Endothelial cell of umbilical vein (primary cell): ENCODE results near the gene KRTAP5-1. TPM values are rescaled to one million over a fixed set of nuclear protein-coding genes. Genes with fewer than 3 reads are reported as not detected.

ENCODE experiments used
- BruUV-seq: library from RNA; stranded (reverse); fragments of 400-500 nt; replicated peaks from 2 replicates; lab custom pipeline; 2021; lab: Mats Ljungman, UMichigan
- CTCF ChIA-PET: fragments of 300-600, 350-600 bp; sonication (Branson Sonifier 250); formaldehyde crosslinking; loops from one replicate; lab custom pipeline; 2021; ENCODE audit warnings: antibody characterized with exemption, inconsistent platforms; lab: Charles Lee
- POLR2A ChIA-PET: fragments of 300-600, 350-600 bp; sonication (Branson Sonifier 250); formaldehyde crosslinking; loops from one replicate; lab custom pipeline; 2021; ENCODE audit warnings: antibody characterized with exemption, inconsistent platforms; lab: Charles Lee
- DNase-seq: peaks from one replicate; pipeline ENCODE4 v3.0.0-alpha.2; 2011; ENCODE audit warnings: low read depth, low spot score
- FAIRE-seq: peaks from 2 replicates; lab custom pipeline; 2011; peaks lifted over from hg19 to GRCh38; lab: Jason Lieb, UNC
- H2AFZ ChIP-seq: 2 replicates; pipeline ENCODE4 v1.6.0; 2012; ENCODE audit warnings: low read depth, low read length, control low read depth, inconsistent platforms
- H3K27ac ChIP-seq: 2 replicates; pipeline ENCODE4 v1.5.1; 2011; ENCODE audit warnings: low read depth, mild to moderate bottlenecking, control low read depth, low read length, moderate library complexity; ENCODE audit not compliant: insufficient read depth
- H3K27me3 ChIP-seq, 2 experiments: 2 replicates each; pipeline versions ENCODE4 v1.6.0 to v1.6.1; 2011; ENCODE audit warnings: low read length in 2 of 2, mixed read lengths in 1 of 2; ENCODE audit not compliant: control insufficient read depth in 2 of 2, insufficient read depth in 2 of 2
- H3K36me3 ChIP-seq, 2 experiments: 2 replicates in 1 of 2; 3 replicates in 1 of 2; pipeline ENCODE4 v1.5.1; 2011; ENCODE audit warnings: low read length in 2 of 2, mild to moderate bottlenecking in 1 of 2, moderate library complexity in 1 of 2; ENCODE audit not compliant: control insufficient read depth in 2 of 2, insufficient read depth in 2 of 2; ENCODE audit errors: extremely low read depth in 1 of 2
- H3K4me1 ChIP-seq: 3 replicates; pipeline ENCODE4 v1.5.1; 2011; ENCODE audit warnings: mild to moderate bottlenecking, low read length; ENCODE audit not compliant: control insufficient read depth, insufficient read depth; ENCODE audit errors: extremely low read depth
- H3K4me2 ChIP-seq: 2 replicates; pipeline ENCODE4 v1.6.1; 2011; ENCODE audit warnings: low read length, control low read depth, mixed read lengths; ENCODE audit not compliant: insufficient read depth
- H3K4me3 ChIP-seq, 3 experiments: fragments of 200-600 bp in 1 of 3; sonication (generic), shearing (Covaris generic) in 1 of 3; replicated peaks in 1 of 3; 2 replicates each; pipeline ENCODE4 v1.5.1; 2011 to 2016; ENCODE audit warnings: control low read depth in 3 of 3, low read length in 3 of 3, mild to moderate bottlenecking in 2 of 3, inconsistent platforms in 1 of 3, low read depth in 1 of 3, moderate library complexity in 1 of 3; ENCODE audit not compliant: insufficient read depth in 1 of 3
- H3K79me2 ChIP-seq: 2 replicates; pipeline ENCODE4 v1.6.0; 2012; ENCODE audit warnings: low read length, inconsistent platforms; ENCODE audit not compliant: control insufficient read depth, insufficient read depth
- H3K9ac ChIP-seq: replicated peaks from 2 replicates; pipeline ENCODE3; 2011; ENCODE audit warnings: low read length, control low read depth; ENCODE audit not compliant: insufficient read depth; ENCODE audit errors: extremely low read depth
- H3K9me1 ChIP-seq: replicated peaks from 3 replicates; pipeline ENCODE4 v1.6.0; 2011; ENCODE audit warnings: mild to moderate bottlenecking, low read length; ENCODE audit not compliant: control insufficient read depth, insufficient read depth; ENCODE audit errors: extremely low read depth
- H3K9me3 ChIP-seq: replicated peaks from 2 replicates; pipeline ENCODE4 v1.5.1; 2012; ENCODE audit warnings: low read length, inconsistent platforms; ENCODE audit not compliant: control insufficient read depth, insufficient read depth
- H4K20me1 ChIP-seq: replicated peaks from 2 replicates; pipeline ENCODE3; 2011; ENCODE audit warnings: mild to moderate bottlenecking, low read length; ENCODE audit not compliant: control insufficient read depth, insufficient read depth; ENCODE audit errors: extremely low read depth
- CTCF ChIP-seq, 2 donors: IDR thresholded peaks; 1 replicate in 1 of 2; 2 replicates in 1 of 2; pipeline ENCODE4 v1.5.1; 2011; ENCODE audit warnings: low read length in 2 of 2, mild to moderate bottlenecking in 2 of 2, moderate library complexity in 2 of 2, control low read depth in 1 of 2, inconsistent platforms in 1 of 2, low read depth in 1 of 2; ENCODE audit not compliant: insufficient read depth in 1 of 2; ENCODE audit errors: extremely low read depth in 1 of 2
- EZH2 ChIP-seq: IDR thresholded peaks from 2 replicates; pipeline ENCODE4 v1.6.1; 2012; ENCODE audit warnings: borderline replicate concordance, low read depth, mild to moderate bottlenecking, moderate library complexity, low read length, inconsistent platforms; ENCODE audit not compliant: severe bottlenecking
- FOS ChIP-seq: IDR thresholded peaks from 2 replicates; pipeline ENCODE4 v1.6.1; 2011; ENCODE audit warnings: mild to moderate bottlenecking, low read length, moderate library complexity, borderline replicate concordance; ENCODE audit not compliant: insufficient read depth
- GATA2 ChIP-seq: IDR thresholded peaks from 2 replicates; pipeline ENCODE4 v1.7.0; 2011; ENCODE audit warnings: low read depth, mild to moderate bottlenecking, moderate library complexity, mixed read lengths, low read length; ENCODE audit not compliant: insufficient read length, insufficient read depth
- JUN ChIP-seq: IDR thresholded peaks from 2 replicates; pipeline ENCODE4 v1.6.1; 2011; ENCODE audit warnings: borderline replicate concordance, low read depth; ENCODE audit not compliant: insufficient read length, insufficient read depth
- MAX ChIP-seq: IDR thresholded peaks from 2 replicates; pipeline ENCODE4 v1.6.1; 2011; ENCODE audit not compliant: insufficient read depth, insufficient read length
- MYC ChIP-seq: IDR thresholded peaks from one replicate; pipeline ENCODE4 v1.6.1; 2011; ENCODE audit warnings: mild to moderate bottlenecking, low read depth, low read length
- POLR2A ChIP-seq: IDR thresholded peaks from 2 replicates; pipeline ENCODE4 v1.6.1; 2012; ENCODE audit warnings: low read depth, mild to moderate bottlenecking, control low read depth, low read length
- POLR2AphosphoS5 ChIP-seq: IDR thresholded peaks from 2 replicates; pipeline ENCODE4 v1.6.1; 2012; ENCODE audit warnings: low read depth, mild to moderate bottlenecking, control low read depth, low read length, moderate library complexity; ENCODE audit not compliant: insufficient read depth
- dilution Hi-C: fragments of 300-500 bp; cut with MboI; formaldehyde crosslinking; loops from one replicate; pipeline ENCODE4 v1.15.0; 2019; ENCODE audit warnings: low sequenced_read_pairs; ENCODE audit not compliant: extremely low pct_ligation_motif_present
- intact Hi-C: fragments of 100-400 bp; cut with micrococcal nuclease; formaldehyde crosslinking; loops from one replicate; pipeline ENCODE4 v1.10.0; 2022
- polyA plus RNA-seq, 4 experiments: library from polyadenylated mRNA; depleted of rRNA in 3 of 4; stranded (reverse) in 3 of 4; unstranded in 1 of 4; fragments of >200 nt; gene quantifications; 2 replicates each; pipeline versions ENCODE4 v1.2.1 to v1.2.3, GENCODE V29; 2011 to 2012; ENCODE audit warnings: missing spikeins in 1 of 4
- total RNA-seq: library from RNA; stranded (reverse); gene quantifications from 2 replicates; pipeline ENCODE4 v1.2.3, GENCODE V29; 2021

KRTAP5-1 gene
- total and polyA plus RNA-seq, 2 donors (not counting 3 experiments of a cell fraction or from before 2014, with no cell fraction given), result not detected

- no peak overlapping the region for H3K4me3 ChIP-seq
- H3K9ac ChIP-seq, result no peak overlapping the region
- BruUV-seq, result no TSS peak
- H2AFZ ChIP-seq, result no peak overlapping the region
- TF ChIP-seq MAX (no peak), JUN (no peak), POLR2A (no peak), GATA2 (no peak)
- no peak overlapping the region for H3K27ac ChIP-seq
- H3K4me1 ChIP-seq, result peaks cover 2% of the 10 kb centered on the region
- no peaks in the 10 kb centered on the region for H3K36me3 ChIP-seq
- H3K9me3 ChIP-seq, result no peaks in the 10 kb centered on the region
- no peak for DNase-seq
- no peaks in the 10 kb centered on the region for H3K79me2 ChIP-seq
- H3K27me3 ChIP-seq, result peaks cover 13 to 28% of the 10 kb centered on the region in 2 experiments
- no peak overlapping the region for H3K4me2 ChIP-seq
- no peaks in the 10 kb centered on the region for H3K9me1 ChIP-seq
- ChIA-PET POLR2A (no interaction called here), CTCF (interaction anchor here (0.6 to 9.8 kb wide), 17 partner anchors 7 to 610 kb away, joined by 3 to 313 read pairs (median 13); partner anchors contain the start of gene DUSP8)
- dilution Hi-C loops, result no loop called here
- FAIRE-seq, result no peak
- H4K20me1 ChIP-seq, result no peaks in the 10 kb centered on the region
- intact Hi-C loops, result loop anchor here (1.0 kb wide), 2 partner anchors 28 to 83 kb away; partner anchors contain the start of gene KRTAP5-5
Measured at GRCh38 chr11:1546077-1546535, 39.0 kb downstream of the KRTAP5-1 start.

- dilution Hi-C loops, result no loop called here
- ChIA-PET CTCF (interaction anchor here (0.6 to 9.8 kb wide), 6 partner anchors 8 to 340 kb away, joined by 3 to 313 read pairs (median 18); no protein-coding TSS in a partner anchor), POLR2A (no interaction called here)
- Histone ChIP-seq H4K20me1 (no peaks in the 10 kb centered on the region), H3K36me3 (no peaks in the 10 kb centered on the region), H3K9me3 (no peaks in the 10 kb centered on the region), H3K4me1 (peaks cover 2% of the 10 kb centered on the region), H3K4me3 (no peak overlapping the region), H3K9ac (no peak overlapping the region), H3K9me1 (no peaks in the 10 kb centered on the region), H3K27ac (no peak overlapping the region), H3K79me2 (no peaks in the 10 kb centered on the region), H2AFZ (no peak overlapping the region), H3K4me2 (no peak overlapping the region), H3K27me3 (peaks cover 13 to 28% of the 10 kb centered on the region in 2 experiments)
- intact Hi-C loops, result no loop called here
- no TSS peak for BruUV-seq
- TF ChIP-seq MYC (no peak), JUN (no peak), MAX (no peak), GATA2 (no peak), CTCF (IDR thresholded peaks at IDR 0.05; ENCODE audit: extremely low read depth in 1 of 2, insufficient read depth in 1 of 2, low read depth in 1 of 2, low read length in 2 of 2) (no peak), EZH2 (no peak), POLR2A (no peak), POLR2AphosphoS5 (no peak), FOS (no peak)
- no peak for FAIRE-seq
- no peak for DNase-seq
Measured at GRCh38 chr11:1545432-1545831, 39.7 kb downstream of the KRTAP5-1 start.
